WTC11 (cell line): ENCODE data around the gene PTPRK. TPM values are rescaled to one million over a fixed set of nuclear protein-coding genes. Genes with fewer than 3 reads are reported as not detected.

Source experiments
- ATAC-seq: fragments of 200-7000 bp; cut with Tn5 transposase; 2 replicates; pipeline ENCODE4 v1.10.0; 2021; ENCODE audit warnings: mild to moderate bottlenecking, moderate library complexity
- CTCF ChIA-PET: fragments of 300-600 bp; sonication (Branson Sonifier 250); formaldehyde crosslinking; loops from one replicate; lab custom pipeline; 2021; ENCODE audit warnings: antibody characterized with exemption; lab: Charles Lee
- POLR2A ChIA-PET: fragments of 350-600 bp; sonication (Branson Sonifier 250); formaldehyde crosslinking; loops from one replicate; lab custom pipeline; 2021; ENCODE audit warnings: antibody characterized with exemption; lab: Charles Lee
- DNase-seq: peaks from one replicate; pipeline ENCODE4 v3.0.0; 2021; ENCODE audit warnings: low spot score
- H3K27ac Mint-ChIP-seq: 2 replicates; pipeline ENCODE4 v1.8.0; 2021; ENCODE audit warnings: mixed read lengths
- H3K27me3 Mint-ChIP-seq: 2 replicates; pipeline ENCODE4 v1.8.0; 2021; ENCODE audit warnings: low read depth, mild to moderate bottlenecking, moderate library complexity, mixed read lengths
- H3K36me3 Mint-ChIP-seq: 2 replicates; pipeline ENCODE4 v1.8.0; 2021; ENCODE audit warnings: mixed read lengths
- H3K4me1 Mint-ChIP-seq: 2 replicates; pipeline ENCODE4 v1.8.0; 2022; ENCODE audit warnings: mixed read lengths
- H3K4me3 Mint-ChIP-seq: 2 replicates; pipeline ENCODE4 v1.8.0; 2021; ENCODE audit warnings: mild to moderate bottlenecking, moderate library complexity, mixed read lengths
- H3K9me3 Mint-ChIP-seq: 2 replicates; pipeline ENCODE4 v1.8.0; 2021; ENCODE audit warnings: mixed read lengths
- CREB1 ChIP-seq: sonication (generic); formaldehyde crosslinking; IDR thresholded peaks from 2 replicates; pipeline ENCODE4 v1.8.0; 2023; ENCODE audit warnings: mild to moderate bottlenecking, missing genetic modification reagents
- EMX1 ChIP-seq: fragments of 250-450 bp; sonication (Bioruptor Pico); IDR thresholded peaks from 2 replicates; pipeline ENCODE4 v1.8.0; 2021; ENCODE audit warnings: mild to moderate bottlenecking
- ETV6 ChIP-seq: sonication (generic); formaldehyde crosslinking; IDR thresholded peaks from 2 replicates; pipeline ENCODE4 v1.8.1; 2022; ENCODE audit warnings: mild to moderate bottlenecking, missing genetic modification reagents
- FOXJ3 ChIP-seq: sonication (generic); formaldehyde crosslinking; IDR thresholded peaks from 2 replicates; pipeline ENCODE4 v1.9.0; 2021; ENCODE audit warnings: missing genetic modification reagents, mild to moderate bottlenecking, borderline replicate concordance
- GRHL2 ChIP-seq: fragments of 250-450 bp; sonication (Bioruptor Pico); IDR thresholded peaks from 2 replicates; pipeline ENCODE4 v1.8.0; 2022; ENCODE audit warnings: mild to moderate bottlenecking, moderate library complexity; ENCODE audit not compliant: insufficient replicate concordance, severe bottlenecking
- HMGA2 ChIP-seq: fragments of 250-450 bp; sonication (Bioruptor Pico); IDR thresholded peaks from 2 replicates; pipeline ENCODE4 v1.4.0; 2021; ENCODE audit warnings: mild to moderate bottlenecking, moderate library complexity
- KAT7 ChIP-seq: sonication (generic); formaldehyde crosslinking; IDR thresholded peaks from 2 replicates; pipeline ENCODE4 v1.8.1; 2023; ENCODE audit warnings: missing genetic modification reagents, mild to moderate bottlenecking, borderline replicate concordance
- MXD4 ChIP-seq: fragments of 250-450 bp; sonication (Bioruptor Pico); IDR thresholded peaks from 2 replicates; pipeline ENCODE4 v1.8.0; 2021; ENCODE audit warnings: mild to moderate bottlenecking, moderate library complexity, borderline replicate concordance
- NFATC4 ChIP-seq: fragments of 250-450 bp; sonication (Bioruptor Pico); IDR thresholded peaks from 2 replicates; pipeline ENCODE4 v1.9.0; 2021; ENCODE audit warnings: mild to moderate bottlenecking
- NFYB ChIP-seq: sonication (generic); formaldehyde crosslinking; conservative IDR thresholded peaks from 2 replicates; pipeline ENCODE4 v1.8.0; 2022; ENCODE audit warnings: low read depth, missing genetic modification reagents
- NR3C1 ChIP-seq: sonication (generic); formaldehyde crosslinking; conservative IDR thresholded peaks from 2 replicates; pipeline ENCODE4 v1.8.1; 2023; ENCODE audit warnings: low read depth, mild to moderate bottlenecking, missing genetic modification reagents
- PRRX2 ChIP-seq: fragments of 250-450 bp; sonication (Bioruptor Pico); IDR thresholded peaks from 2 replicates; pipeline ENCODE4 v1.8.0; 2021; ENCODE audit warnings: mild to moderate bottlenecking
- TCF7 ChIP-seq: sonication (generic); formaldehyde crosslinking; IDR thresholded peaks from 2 replicates; pipeline ENCODE4 v1.8.0; 2022; ENCODE audit warnings: mild to moderate bottlenecking, low read depth, missing genetic modification reagents, moderate library complexity
- ZBTB21 ChIP-seq: sonication (generic); formaldehyde crosslinking; IDR thresholded peaks from 2 replicates; pipeline ENCODE4 v1.8.1; 2023; ENCODE audit warnings: mild to moderate bottlenecking, missing genetic modification reagents, borderline replicate concordance
- ZNF232 ChIP-seq: sonication (generic); formaldehyde crosslinking; IDR thresholded peaks from 2 replicates; pipeline ENCODE4 v1.8.0; 2022; ENCODE audit warnings: mild to moderate bottlenecking, missing genetic modification reagents
- total RNA-seq: library from RNA; stranded (reverse); gene quantifications from 3 replicates; pipeline ENCODE4 v1.2.3, GENCODE V29; 2021
- TF ChIP-seq, protein P1 (sequence below): sonication (generic); formaldehyde crosslinking; IDR thresholded peaks from 2 replicates; pipeline ENCODE4 v1.8.0; 2022; ENCODE audit warnings: mild to moderate bottlenecking, missing genetic modification reagents
- TF ChIP-seq, protein P2 (sequence below): sonication (generic); formaldehyde crosslinking; IDR thresholded peaks from 2 replicates; pipeline ENCODE4 v1.8.1; 2023; ENCODE audit warnings: mild to moderate bottlenecking, moderate library complexity, missing genetic modification reagents
- TF ChIP-seq, protein P3 (sequence below): sonication (generic); formaldehyde crosslinking; IDR thresholded peaks from 2 replicates; pipeline ENCODE4 v1.8.1; 2022; ENCODE audit warnings: mild to moderate bottlenecking, moderate library complexity, missing genetic modification reagents
- TF ChIP-seq, protein P4 (sequence below): sonication (generic); formaldehyde crosslinking; IDR thresholded peaks from 2 replicates; pipeline ENCODE4 v1.8.0; 2022; ENCODE audit warnings: mild to moderate bottlenecking, missing genetic modification reagents
- TF ChIP-seq, protein P5 (sequence below): sonication (generic); formaldehyde crosslinking; IDR thresholded peaks from 2 replicates; pipeline ENCODE4 v1.8.1; 2023; ENCODE audit warnings: mild to moderate bottlenecking, missing genetic modification reagents, borderline replicate concordance

The PTPRK gene
- total RNA-seq, 1 experiment from 2014 or later = 44.8 TPM

DNA sequence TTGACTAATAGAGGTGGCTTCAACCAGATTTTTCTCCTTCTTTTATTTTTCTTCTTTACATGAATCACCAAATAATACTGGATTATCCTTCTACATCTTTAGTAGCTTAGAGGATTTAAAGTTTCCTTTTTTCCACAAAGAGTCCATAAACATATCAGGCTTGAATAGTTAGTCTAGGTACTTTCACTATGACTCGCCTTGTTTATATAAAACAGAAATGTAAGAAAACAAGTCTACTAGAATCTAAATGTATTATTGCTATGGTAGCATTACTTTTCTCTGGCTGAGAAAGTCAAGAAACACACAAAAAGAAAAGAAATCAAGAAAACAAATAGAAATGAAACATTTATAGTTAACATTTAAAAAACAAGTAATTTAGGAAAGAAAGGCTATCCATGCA, 215.2 kb downstream of the PTPRK start:
- peaks cover 13% of the 10 kb centered on the region for H3K36me3 Mint-ChIP-seq

DNA sequence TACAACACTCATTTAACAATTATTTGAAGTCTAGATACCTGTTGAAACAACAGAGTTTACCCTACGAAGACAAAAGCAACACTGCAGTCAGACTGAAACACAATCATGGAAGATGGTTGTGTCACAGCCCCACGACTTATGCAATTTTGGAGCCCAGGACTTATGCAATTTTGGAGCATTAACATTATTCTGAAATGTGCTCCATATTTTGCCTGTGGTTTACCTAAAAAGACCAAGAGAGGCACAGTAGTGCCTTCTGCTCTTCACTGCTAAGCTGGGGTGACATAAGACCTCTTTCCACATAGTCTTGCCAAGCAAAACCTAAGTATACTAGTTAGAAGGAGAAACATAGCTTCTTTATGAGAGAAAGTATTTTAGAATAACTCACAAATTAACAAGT, 216.5 kb downstream of the PTPRK start:
- Mint-ChIP-seq H3K4me3 (no peak overlapping the region), H3K36me3 (peaks cover 18% of the 10 kb centered on the region), H3K27me3 (no peaks in the 10 kb centered on the region), H3K27ac (no peak overlapping the region), H3K4me1 (peaks cover 4% of the 10 kb centered on the region; the same call in 1 of the 2 replicates), H3K9me3 (peaks cover 19% of the 10 kb centered on the region)
- ChIA-PET CTCF (no interaction called here), POLR2A (no interaction called here)
- no peak for TF ChIP-seq TCF7 (CRISPR knock-in tag)
- no peak for DNase-seq
- no peak for ATAC-seq

More for the DNA sequence above, 215.2 kb downstream of the PTPRK start:
- peaks cover 15% of the 10 kb centered on the region for H3K4me1 Mint-ChIP-seq
- CTCF ChIA-PET = no interaction called here
- TF ChIP-seq ZNF232 (CRISPR knock-in tag) (no peak), NFYB (CRISPR knock-in tag) (no peak), NFATC4 (no peak), PRRX2 (CRISPR knock-in tag) (no peak), ZBTB21 (CRISPR knock-in tag) (no peak), GRHL2 (no peak), FOXJ3 (CRISPR knock-in tag) (no peak), HMGA2 (no peak), NR3C1 (no peak), ETV6 (CRISPR knock-in tag) (no peak), KAT7 (CRISPR knock-in tag) (no peak), MXD4 (no peak)
- TF ChIP-seq, protein P1, sequence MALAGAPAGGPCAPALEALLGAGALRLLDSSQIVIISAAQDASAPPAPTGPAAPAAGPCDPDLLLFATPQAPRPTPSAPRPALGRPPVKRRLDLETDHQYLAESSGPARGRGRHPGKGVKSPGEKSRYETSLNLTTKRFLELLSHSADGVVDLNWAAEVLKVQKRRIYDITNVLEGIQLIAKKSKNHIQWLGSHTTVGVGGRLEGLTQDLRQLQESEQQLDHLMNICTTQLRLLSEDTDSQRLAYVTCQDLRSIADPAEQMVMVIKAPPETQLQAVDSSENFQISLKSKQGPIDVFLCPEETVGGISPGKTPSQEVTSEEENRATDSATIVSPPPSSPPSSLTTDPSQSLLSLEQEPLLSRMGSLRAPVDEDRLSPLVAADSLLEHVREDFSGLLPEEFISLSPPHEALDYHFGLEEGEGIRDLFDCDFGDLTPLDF (CRISPR knock-in tag) = no peak
- TF ChIP-seq, protein P2, sequence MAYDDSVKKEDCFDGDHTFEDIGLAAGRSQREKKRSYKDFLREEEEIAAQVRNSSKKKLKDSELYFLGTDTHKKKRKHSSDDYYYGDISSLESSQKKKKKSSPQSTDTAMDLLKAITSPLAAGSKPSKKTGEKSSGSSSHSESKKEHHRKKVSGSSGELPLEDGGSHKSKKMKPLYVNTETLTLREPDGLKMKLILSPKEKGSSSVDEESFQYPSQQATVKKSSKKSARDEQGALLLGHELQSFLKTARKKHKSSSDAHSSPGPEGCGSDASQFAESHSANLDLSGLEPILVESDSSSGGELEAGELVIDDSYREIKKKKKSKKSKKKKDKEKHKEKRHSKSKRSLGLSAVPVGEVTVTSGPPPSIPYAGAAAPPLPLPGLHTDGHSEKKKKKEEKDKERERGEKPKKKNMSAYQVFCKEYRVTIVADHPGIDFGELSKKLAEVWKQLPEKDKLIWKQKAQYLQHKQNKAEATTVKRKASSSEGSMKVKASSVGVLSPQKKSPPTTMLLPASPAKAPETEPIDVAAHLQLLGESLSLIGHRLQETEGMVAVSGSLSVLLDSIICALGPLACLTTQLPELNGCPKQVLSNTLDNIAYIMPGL (CRISPR knock-in tag) = no peak
- TF ChIP-seq, protein P3, sequence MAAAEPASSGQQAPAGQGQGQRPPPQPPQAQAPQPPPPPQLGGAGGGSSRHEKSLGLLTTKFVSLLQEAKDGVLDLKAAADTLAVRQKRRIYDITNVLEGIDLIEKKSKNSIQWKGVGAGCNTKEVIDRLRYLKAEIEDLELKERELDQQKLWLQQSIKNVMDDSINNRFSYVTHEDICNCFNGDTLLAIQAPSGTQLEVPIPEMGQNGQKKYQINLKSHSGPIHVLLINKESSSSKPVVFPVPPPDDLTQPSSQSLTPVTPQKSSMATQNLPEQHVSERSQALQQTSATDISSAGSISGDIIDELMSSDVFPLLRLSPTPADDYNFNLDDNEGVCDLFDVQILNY (CRISPR knock-in tag) = no peak
- TF ChIP-seq, protein P4, sequence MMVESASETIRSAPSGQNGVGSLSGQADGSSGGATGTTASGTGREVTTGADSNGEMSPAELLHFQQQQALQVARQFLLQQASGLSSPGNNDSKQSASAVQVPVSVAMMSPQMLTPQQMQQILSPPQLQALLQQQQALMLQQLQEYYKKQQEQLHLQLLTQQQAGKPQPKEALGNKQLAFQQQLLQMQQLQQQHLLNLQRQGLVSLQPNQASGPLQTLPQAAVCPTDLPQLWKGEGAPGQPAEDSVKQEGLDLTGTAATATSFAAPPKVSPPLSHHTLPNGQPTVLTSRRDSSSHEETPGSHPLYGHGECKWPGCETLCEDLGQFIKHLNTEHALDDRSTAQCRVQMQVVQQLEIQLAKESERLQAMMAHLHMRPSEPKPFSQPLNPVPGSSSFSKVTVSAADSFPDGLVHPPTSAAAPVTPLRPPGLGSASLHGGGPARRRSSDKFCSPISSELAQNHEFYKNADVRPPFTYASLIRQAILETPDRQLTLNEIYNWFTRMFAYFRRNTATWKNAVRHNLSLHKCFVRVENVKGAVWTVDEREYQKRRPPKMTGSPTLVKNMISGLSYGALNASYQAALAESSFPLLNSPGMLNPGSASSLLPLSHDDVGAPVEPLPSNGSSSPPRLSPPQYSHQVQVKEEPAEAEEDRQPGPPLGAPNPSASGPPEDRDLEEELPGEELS = no peak
- TF ChIP-seq, all 79 proteins: peak for 0
- no peak for ATAC-seq
- no peak for DNase-seq
- Mint-ChIP-seq H3K4me3 (no peak overlapping the region), H3K27ac (no peak overlapping the region), H3K27me3 (no peaks in the 10 kb centered on the region), H3K9me3 (peaks cover 14% of the 10 kb centered on the region)
- POLR2A ChIA-PET = no interaction called here

DNA sequence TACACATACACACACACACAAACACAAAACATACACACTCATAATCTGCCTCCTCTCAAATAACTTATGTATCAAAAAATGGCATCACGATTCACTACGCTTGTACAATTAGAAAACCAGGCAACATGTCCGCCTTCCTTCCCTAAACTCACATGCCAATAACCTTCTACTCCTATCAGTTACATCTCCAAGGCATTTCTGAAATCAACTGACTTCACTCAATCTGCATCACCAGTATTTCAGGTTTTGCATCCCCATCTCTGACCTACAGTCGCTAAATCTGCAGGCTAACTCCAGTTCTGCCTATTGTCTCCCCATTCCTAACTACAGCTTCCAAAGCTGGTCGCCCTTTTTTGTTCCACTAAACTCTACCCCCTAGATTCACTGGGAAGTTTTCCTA, 217.5 kb downstream of the PTPRK start:
- no peak for TF ChIP-seq EMX1 (CRISPR knock-in tag)
- TF ChIP-seq, protein P5, sequence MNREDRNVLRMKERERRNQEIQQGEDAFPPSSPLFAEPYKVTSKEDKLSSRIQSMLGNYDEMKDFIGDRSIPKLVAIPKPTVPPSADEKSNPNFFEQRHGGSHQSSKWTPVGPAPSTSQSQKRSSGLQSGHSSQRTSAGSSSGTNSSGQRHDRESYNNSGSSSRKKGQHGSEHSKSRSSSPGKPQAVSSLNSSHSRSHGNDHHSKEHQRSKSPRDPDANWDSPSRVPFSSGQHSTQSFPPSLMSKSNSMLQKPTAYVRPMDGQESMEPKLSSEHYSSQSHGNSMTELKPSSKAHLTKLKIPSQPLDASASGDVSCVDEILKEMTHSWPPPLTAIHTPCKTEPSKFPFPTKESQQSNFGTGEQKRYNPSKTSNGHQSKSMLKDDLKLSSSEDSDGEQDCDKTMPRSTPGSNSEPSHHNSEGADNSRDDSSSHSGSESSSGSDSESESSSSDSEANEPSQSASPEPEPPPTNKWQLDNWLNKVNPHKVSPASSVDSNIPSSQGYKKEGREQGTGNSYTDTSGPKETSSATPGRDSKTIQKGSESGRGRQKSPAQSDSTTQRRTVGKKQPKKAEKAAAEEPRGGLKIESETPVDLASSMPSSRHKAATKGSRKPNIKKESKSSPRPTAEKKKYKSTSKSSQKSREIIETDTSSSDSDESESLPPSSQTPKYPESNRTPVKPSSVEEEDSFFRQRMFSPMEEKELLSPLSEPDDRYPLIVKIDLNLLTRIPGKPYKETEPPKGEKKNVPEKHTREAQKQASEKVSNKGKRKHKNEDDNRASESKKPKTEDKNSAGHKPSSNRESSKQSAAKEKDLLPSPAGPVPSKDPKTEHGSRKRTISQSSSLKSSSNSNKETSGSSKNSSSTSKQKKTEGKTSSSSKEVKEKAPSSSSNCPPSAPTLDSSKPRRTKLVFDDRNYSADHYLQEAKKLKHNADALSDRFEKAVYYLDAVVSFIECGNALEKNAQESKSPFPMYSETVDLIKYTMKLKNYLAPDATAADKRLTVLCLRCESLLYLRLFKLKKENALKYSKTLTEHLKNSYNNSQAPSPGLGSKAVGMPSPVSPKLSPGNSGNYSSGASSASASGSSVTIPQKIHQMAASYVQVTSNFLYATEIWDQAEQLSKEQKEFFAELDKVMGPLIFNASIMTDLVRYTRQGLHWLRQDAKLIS (CRISPR knock-in tag) = no peak
- no peak for TF ChIP-seq CREB1 (CRISPR knock-in tag)
- TF ChIP-seq NFATC4 = no peak
- ChIA-PET CTCF (no interaction called here), POLR2A (no interaction called here)
- Mint-ChIP-seq H3K9me3 (peaks cover 19% of the 10 kb centered on the region), H3K36me3 (peaks cover 18% of the 10 kb centered on the region), H3K27ac (no peak overlapping the region), H3K4me3 (no peak overlapping the region), H3K27me3 (no peaks in the 10 kb centered on the region), H3K4me1 (peaks cover 4% of the 10 kb centered on the region; the same call in 1 of the 2 replicates)
- DNase-seq = no peak
- ATAC-seq = no peak
